NCI-H82 treated with DMSO at 0.1 percent for 48 hours (cell line): ENCODE data around the gene MUCL1.
"Not testable (repeated sequence)": the region's sequence is repeated elsewhere in the genome, so short reads cannot be mapped to it uniquely, and the experiment has no call there.

Source experiments
- DNase-seq: peaks from one replicate; lab custom pipeline; 2025; ENCODE audit not compliant: unreplicated experiment; lab: John Stamatoyannopoulos, UW

MUCL1 gene, protein sequence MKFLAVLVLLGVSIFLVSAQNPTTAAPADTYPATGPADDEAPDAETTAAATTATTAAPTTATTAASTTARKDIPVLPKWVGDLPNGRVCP

DNA sequence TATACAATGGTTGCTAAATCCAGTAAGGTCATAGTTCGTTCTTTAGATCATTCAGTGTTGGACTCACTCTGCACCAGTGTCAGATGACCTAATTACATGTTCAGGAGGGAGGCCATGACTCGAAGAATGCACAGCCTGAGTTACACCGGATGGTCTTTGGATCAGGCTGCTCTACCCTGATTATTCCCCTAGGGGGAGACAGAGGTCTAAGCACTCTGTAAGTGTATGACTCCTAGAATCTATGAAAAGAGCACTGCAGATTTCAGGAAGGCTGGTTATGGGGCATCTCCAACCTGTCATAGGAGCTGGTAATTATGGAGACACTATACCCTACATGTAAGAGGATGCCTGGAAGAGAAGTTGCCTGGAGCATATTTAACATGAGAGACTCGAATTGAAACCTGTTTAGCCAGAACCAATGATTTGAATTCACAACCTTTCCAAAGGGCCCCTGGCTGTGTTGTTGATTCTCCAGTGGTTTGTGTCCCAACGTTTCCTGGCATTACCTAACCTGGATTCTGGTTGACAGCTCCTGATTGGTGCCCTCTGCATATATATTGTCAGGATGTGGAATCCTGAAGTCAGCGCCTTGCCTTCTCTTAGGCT lies at the start of gene MUCL1:
MUCL1 (plus strand) TSS at position 584 of the 606 bp plus-strand sequence. CDS start 67 bp downstream, outside the sequence.
- DNase-seq: peak; percentile 12

DNA sequence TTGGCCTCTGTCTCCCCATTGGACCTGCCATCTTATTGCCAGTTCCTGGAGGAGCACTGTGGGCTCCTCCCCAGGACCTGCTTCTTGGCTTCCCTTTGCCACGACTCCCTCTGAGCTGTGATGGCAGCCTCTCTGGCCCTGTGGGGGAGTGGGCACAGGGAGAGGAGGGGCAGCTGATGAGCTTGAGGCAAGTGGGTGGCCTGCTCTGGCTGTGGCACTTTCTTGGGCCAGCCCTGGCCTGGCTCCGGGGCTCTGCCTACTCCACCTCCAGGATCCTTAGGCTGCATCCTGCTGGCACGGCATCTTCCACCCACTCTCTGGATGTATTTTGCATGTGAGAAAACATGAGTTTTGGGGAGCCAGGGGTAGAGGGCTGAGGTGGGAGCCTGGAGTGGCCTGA lies 32.6 kb upstream of the MUCL1 start:
- DNase-seq: no peak

DNA sequence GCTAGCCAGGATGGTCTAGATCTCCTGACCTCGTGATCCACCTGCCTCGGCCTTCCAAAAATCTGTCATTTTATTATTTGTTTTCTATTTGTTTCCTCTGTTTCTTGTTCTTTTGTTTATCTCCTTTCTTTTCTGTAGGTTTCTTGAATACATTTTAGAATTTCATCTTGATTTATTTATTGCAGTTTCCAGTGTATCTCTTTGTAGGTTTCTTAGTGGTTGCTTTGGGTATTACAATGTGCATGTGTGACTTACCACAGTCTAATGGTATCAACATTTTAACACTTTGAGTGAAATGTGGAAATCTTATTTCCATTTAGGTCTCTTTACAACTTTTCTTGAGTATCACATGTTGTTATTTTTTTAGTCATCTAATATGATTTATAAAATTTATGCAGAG lies 29.9 kb upstream of the MUCL1 start:
- DNase-seq: no peak

DNA sequence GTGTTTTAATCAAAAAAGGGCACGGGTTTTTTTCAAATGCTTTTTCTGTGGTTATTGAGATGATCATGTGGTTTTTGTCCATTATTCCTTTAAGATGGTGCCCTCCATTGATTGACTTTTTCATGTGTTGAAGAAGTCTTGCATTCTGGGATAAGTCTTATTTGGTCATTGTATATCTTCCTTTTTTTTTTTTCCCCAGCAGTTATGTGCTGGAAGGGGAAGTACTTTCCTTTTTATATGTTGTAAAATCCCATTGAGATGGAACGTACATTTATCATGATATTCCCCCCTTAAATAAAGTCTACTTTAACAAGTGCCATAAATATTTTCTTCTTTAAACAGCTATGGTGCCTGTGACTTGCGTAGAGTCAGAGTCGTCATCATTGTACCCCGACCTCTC lies 24.8 kb upstream of the MUCL1 start:
- no peak for DNase-seq

DNA sequence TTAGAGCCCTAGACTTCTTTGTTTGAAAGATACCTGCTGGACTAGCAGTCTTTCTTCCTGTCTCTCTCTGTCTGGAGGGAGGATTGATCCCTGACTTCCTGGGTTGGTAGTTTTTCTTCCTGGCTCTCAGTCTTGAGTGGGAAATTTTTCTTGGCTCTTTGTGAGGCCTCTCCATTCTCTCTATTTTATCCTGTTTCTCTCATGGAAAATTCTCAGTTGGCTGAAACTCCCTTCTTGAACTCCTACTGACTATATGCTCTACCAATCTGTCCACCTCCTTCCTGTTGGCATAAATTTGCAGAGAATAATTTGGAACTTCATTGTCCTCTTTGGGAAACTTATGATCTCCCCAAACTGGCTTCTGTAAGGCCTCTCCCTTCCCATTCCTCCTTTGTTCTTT lies 24.1 kb upstream of the MUCL1 start:
- DNase-seq: no peak

DNA sequence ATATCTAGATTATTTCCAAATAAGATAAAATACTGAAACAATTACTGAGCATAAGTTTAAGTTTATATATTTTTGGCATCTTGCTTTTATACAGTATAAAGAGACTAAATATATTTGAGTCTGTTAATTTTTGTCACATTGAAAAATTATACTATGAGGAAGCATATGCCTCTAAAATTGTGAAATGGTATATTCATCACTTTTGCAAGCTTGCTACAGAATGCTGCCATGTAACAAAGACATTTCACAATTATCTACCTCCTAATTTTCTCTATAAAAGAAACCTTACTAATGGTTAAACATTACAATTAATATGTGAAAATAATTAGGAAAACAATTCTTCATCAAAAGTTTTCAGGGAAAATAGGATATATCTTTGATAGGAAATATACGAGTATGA lies 22.7 kb upstream of the MUCL1 start:
- no peak for DNase-seq

DNA sequence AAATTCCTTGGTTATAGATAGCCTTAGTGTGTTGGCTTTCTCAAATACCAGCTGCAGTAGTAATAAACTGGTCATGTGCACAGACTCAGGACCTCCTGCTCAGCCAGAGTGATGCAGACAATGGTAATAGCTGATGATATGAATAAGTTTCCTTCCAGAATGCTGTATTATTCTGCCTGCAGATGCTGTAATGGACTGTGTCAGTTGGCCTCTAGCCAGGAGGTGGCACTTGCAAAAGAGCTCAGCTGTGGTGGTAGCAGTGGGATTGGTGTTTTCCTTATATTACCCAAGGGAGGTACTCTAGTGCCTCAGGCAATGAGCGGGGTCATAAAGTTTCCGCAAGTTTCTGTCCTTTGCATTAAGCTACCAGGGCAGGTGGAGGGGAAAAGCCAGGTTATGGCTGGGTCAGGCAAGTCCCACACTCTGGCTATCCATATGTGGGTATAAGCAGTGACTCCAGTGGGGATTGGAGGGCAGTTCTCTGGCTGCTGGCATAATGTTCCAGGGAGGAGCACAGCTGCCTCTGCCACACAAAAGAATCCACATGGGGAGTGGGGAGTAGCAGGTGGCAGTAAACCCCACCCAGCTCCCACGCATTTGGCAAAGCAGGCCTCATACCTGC lies 14.0 kb upstream of the MUCL1 start:
- no peak for DNase-seq

DNA sequence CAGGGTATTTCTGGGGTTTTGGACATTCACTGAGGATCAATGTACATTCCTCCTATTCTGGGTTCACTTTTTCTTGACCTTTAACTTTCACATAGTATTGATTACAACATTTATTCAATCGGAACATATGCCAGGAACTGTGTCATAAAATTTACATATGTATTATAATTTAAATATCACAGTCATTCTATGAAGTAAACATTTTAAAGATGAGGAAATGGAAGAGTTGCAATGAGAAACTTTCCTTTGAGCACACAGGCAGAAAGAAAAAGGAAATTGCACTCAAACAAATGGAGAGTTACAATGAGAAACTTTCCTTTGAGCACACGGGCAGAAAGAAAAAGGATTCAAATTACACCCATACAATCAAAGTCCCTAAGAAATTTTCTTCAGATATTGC lies 3.1 kb downstream of the MUCL1 start:
- DNase-seq: no peak

DNA sequence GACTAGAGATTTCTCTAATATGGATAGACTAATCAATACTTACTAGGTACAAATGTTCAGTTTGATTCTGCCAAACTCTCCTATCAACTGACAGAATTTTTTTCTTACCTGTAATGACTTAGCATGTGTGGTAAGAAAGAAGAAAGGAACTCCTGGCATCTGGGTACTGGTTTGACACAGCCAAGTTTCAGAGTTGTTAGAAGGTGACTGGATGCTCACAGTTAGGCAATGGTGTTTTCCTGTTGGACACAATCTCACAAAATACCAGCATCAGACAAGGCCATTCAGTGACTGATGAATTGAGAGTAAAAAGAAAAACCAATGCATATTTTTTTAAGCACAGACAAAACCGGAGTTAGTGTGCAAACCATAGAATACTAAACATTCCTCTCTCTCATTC lies 4.2 kb downstream of the MUCL1 start:
- no peak for DNase-seq

DNA sequence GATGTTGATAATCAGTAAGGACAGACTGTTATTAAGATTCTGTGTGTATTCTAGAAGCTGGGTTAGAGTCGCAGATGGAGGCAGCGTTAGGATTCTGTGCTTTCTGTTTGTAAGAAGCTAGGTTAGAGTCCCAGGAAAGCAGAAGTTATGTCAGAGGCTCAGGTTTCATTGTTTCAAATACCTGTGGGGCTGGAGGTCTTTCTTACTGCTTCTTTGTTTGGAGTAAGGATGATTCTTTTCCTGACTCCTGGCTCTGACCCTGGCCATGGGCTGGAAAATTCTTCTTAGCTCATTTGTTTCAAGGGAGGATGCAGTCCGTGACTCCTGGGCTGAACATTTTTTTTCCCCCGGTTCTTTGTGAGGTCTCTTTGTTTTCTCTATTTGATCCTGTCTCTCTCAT lies 5.2 kb downstream of the MUCL1 start:
- DNase-seq: no peak

DNA sequence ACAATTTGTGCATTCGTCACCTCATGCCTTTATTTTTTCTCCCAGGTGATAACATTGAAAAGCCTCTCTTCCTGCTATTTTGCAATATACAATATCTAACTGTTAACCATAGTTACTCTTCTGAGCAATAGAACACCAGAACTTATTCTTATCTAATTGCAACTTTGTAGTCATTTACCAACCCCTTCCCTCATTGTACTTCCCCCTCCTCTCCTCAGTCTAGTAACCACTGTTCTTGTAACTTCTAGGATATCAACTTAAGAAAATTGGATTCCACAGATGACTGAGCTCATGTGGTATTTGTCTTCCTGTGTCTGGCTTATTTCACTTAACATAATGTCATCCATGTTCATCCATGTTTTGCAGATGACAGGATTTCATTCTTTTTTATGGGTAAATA lies 7.6 kb downstream of the MUCL1 start:
- no peak for DNase-seq

DNA sequence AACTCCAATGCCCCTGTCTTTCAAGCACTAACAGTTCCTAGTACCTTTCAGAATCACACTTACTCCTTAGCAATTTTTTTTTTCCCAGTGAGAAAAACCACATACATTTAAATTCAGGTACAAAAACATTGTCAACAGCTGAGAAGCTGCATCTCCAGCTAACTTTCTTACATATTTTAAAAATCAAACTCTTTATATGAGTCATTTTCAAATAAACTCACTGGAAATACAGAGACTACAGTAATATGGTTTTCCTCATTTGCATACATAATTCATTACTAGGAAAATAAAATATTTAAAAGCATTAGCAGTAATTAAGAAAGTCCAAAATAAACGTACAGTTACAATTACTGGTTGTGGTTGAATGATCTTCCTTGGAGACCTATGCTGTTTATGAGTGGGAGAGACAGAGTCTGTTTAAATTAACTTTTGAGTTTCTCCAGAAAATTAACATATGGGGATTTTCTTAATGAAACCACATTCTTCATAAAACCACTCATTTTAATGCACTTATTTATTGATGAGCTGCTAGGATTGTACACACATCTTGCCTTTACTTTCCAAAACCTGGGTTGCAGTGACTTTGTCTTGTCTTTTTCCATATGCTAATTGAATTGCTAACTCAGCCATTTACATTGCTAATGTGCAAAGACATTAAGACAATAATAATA lies 9.8 kb downstream of the MUCL1 start:
- no peak for DNase-seq

DNA sequence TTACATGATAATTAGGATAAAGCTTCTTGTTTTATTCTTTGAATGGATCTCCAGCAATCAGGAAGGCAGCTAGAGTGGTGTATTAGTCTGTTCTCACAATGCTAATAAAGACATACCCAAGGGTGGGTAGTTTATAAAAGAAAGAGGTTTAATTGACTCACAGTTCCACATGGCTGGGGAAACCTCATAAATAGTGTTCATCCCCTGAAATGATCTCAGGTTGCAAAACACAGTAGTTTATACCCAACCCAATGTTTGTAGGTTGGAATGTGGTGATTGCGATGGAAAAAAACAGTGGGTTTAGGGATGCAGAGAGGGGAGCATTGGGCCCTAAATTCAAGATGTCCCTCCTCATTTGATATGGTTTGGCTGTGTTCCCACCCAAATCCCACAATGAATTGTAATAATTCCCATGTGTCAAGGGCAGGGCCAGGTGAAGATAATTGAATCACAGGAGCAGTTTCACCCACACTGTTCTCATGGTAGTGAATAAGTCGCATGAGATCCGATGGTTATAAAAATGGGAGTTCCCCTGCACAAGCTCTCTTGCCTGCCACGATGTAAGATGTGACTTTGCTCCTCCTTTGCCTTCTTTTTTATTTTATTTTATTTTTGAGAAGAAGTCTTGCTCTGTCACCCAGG lies 11.5 kb downstream of the MUCL1 start:
- DNase-seq: no peak

DNA sequence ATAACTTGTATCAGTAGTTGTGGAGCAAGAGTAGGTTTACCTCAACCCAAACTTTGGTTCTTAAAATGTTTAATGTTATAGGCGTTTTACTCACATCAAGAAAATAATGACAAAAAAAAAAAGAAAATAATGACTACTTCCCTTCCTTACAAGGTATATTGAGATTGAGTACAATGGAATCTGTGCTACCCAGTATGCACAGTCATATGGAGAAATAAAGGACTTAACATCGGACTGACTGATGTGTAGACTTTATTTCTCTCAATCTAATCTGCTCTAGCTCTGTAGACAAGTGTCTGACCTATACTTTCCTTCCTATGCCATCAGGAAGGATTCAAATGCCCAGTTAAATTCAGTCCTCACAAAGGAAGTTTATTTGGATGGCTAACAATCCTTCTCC lies 14.4 kb downstream of the MUCL1 start:
- DNase-seq: no peak

DNA sequence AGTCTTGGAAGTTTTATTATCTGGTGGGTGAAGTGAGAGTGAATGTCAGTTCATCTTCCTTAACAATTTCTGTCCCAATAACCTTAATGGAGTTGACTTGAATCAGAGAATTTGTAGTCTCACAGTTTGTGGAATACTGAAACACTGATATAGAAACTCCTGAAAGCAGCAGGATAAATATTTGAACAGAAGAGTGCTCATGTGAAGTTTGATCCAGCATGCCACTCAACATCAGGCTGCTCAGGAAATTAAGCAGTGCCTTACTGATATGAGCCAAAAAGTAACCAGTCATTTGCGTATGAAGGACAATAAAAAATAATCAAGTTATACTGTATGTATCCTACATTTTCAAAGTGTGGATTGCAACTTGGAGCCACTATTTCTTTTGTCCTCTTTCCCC lies 15.7 kb downstream of the MUCL1 start:
- DNase-seq: no peak

DNA sequence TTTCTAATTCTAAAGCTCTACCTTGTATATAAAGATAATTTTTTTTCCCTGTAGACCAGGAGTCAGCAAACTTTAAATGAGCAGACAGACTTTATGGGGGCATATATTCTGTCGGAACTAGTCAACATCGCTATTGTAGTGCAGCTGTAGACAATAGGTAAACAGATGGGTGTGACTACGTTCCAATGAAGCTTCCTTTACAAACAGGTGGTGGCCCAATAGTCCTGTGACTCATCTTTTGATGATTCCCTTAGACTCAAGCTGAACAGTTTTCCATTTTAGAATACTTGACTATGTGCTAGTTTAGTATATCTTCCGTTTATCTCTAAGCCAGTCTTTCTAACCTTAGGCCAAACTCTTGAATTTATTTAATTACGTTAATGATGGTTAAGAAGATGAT lies 16.3 kb downstream of the MUCL1 start:
- no peak for DNase-seq

DNA sequence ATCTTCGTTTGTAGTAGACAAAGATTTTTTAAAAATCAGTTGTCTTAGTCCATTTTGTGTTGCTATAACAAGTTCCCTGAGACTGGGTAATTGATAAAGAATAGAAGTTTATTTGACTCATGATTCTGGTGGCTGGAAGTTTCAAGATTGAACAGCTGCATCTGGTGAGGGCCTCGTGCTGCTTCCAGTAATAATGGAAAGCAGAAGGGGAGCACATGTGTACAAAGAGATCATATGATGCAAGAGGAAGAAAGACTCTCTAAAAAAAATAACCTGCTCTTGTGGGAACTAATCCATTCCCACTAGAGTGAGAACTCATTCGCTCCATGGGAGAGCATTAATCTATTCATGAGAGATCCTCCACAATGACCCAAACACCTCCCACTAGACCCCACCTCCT lies 24.8 kb downstream of the MUCL1 start:
- DNase-seq: no peak

DNA sequence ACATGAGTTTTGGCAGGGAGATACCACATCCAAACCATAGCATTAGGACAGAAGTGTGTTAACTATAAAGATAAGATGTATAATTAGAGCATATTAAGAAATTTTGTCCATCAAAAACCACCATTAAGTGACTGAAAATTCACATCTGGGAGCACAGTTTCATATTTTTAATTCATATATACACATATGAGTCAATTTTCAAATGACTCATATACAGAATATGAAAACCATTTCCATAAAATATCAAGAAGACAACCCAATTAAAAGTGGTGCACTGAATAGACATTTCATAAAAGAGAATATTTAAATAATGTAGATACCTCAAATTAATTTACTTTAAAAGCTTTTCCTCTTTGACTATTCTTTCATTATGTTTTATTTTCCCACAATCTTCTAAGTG lies 25.3 kb downstream of the MUCL1 start:
- DNase-seq: no peak

DNA sequence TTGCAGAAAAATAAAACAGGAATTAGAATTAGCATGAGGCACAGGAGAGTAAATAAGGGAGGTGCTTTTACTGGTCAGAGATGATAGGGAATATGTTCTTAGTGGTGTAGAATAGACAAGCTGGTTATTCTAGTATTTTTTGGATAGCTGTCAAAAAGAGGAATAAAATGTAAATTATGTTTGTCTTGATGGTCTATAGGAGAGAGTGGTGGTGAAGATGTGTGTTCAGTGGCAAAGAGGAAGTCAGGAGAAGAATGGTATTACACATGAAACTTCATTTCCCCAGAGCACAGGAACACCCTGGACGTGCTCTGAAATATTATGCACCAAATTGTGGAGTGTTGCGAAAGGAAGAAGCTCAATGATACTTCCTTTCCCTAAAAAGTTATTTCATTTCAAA lies 27.8 kb downstream of the MUCL1 start:
- DNase-seq: no peak

DNA sequence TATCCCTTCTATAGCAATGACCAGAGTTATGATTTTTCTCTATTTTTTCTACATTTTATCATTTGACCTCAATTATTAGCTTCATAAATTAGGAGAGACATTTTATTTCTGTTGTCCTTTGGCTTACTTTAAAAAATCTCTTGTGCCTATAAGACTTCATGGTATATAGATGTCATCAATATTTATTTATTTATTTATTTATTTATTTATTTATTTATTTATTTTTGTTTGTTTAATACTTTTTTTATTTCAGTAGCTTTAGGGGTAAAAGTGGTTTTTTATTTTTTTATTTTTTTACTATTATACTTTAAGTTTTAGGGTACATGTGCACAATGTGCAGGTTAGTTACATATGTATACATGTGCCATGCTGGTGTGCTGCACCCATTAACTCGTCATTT lies 28.3 kb downstream of the MUCL1 start:
- DNase-seq: not testable (repeated sequence)

DNA sequence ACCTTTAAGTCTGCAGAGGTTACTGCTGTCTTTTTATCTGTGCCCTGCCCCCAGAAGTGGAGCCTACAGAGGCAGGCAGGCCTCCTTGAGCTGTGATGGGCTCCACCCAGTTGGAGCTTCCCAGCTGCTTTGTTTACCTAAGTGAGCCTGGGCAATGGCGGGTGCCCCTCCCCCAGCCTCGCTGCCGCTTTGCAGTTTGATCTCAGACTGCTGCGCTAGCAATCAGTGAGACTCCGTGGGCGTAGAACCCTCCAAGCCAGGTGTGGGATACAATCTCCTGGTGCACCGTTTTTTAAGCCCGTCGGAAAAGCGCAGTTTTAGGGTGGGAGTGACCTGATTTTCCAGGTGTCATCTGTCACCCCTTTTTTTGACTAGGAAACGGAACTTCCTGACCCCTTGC lies 34.1 kb downstream of the MUCL1 start:
- DNase-seq: not testable (repeated sequence)

DNA sequence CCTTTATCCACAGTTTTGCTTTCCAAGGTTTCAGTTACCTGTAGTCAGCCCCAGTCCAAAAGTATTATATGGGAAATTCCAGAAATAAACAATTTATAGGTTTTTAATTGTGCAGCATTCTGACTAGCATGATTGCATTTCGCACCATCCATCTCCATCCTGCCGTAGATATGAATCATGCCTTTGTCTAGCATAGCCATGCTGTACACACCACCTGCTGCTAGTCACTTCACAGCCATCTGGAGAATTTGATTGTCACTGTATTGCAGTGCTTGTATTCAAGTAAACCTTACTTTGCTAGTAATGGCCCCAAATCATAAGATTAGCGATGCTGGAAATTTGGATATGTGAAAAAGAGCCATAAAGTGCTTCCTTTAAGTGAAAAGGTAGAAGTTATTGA lies 36.0 kb downstream of the MUCL1 start:
- no peak for DNase-seq
